Natural killer cell (primary cell): ENCODE measurements around the gene RASGEF1C. TPM values are rescaled to one million over a fixed set of nuclear protein-coding genes. Genes with fewer than 3 reads are reported as not detected.

Experiments
- ATAC-seq, 3 donors: fragments of 150-1000 bp in 2 of 3; fragments of 200-7000 bp in 1 of 3; cut with Tn5 transposase; 1 replicate in 1 of 3; 2 replicates in 2 of 3; pipeline ENCODE4 v1.10.0; 2021; ENCODE audit warnings: mild to moderate bottlenecking in 2 of 3, moderate library complexity in 2 of 3
- DNase-seq, 2 donors: peaks; one replicate each; pipeline versions ENCODE4 v3.0.0 to v3.0.0-alpha.2; 2013 to 2021; ENCODE audit warnings: mixed read lengths in 1 of 2
- H3K27ac ChIP-seq: one replicate; pipeline ENCODE4 v1.5.1; 2013; ENCODE audit warnings: mild to moderate bottlenecking, low read length
- H3K27me3 ChIP-seq: one replicate; pipeline ENCODE4 v1.6.1; 2013; ENCODE audit warnings: low read length; ENCODE audit not compliant: control insufficient read depth, insufficient read depth
- H3K36me3 ChIP-seq: one replicate; pipeline ENCODE4 v1.6.1; 2013; ENCODE audit warnings: low read length; ENCODE audit not compliant: control insufficient read depth, insufficient read depth
- H3K4me1 ChIP-seq: one replicate; pipeline ENCODE4 v1.6.1; 2013; ENCODE audit warnings: low read length; ENCODE audit not compliant: control insufficient read depth, insufficient read depth
- H3K4me3 ChIP-seq: one replicate; pipeline ENCODE4 v1.5.1; 2013; ENCODE audit warnings: low read length
- H3K9me3 ChIP-seq: one replicate; pipeline ENCODE4 v1.6.1; 2013; ENCODE audit warnings: low read length; ENCODE audit not compliant: control insufficient read depth, insufficient read depth
- H3K27ac Mint-ChIP-seq, 2 donors: one replicate each; pipeline ENCODE4 v1.8.0; 2022; ENCODE audit warnings: mild to moderate bottlenecking in 2 of 2, mixed read lengths in 2 of 2, moderate library complexity in 1 of 2
- H3K27me3 Mint-ChIP-seq, 2 donors: one replicate each; pipeline ENCODE4 v1.8.0; 2022; ENCODE audit warnings: low read depth in 2 of 2, mixed read lengths in 2 of 2
- H3K36me3 Mint-ChIP-seq: one replicate; pipeline ENCODE4 v1.8.0; 2022; ENCODE audit warnings: mixed read lengths
- H3K4me1 Mint-ChIP-seq, 2 donors: one replicate each; pipeline ENCODE4 v1.8.0; 2022; ENCODE audit warnings: mixed read lengths in 2 of 2
- H3K4me3 Mint-ChIP-seq: one replicate; pipeline ENCODE4 v1.8.0; 2022; ENCODE audit warnings: mild to moderate bottlenecking, moderate library complexity, mixed read lengths
- H3K9me3 Mint-ChIP-seq, 2 donors: one replicate each; pipeline ENCODE4 v1.8.0; 2022; ENCODE audit warnings: mixed read lengths in 2 of 2
- CTCF ChIP-seq: fragments of 200-600 bp; IDR thresholded peaks from one replicate; pipeline ENCODE4 v1.8.0; 2022; ENCODE audit warnings: antibody characterized with exemption
- WGBS: methylation state at CpG from one replicate; pipeline ENCODE4 v1.1.7; 2013; ENCODE audit warnings: missing lambda C conversion rate; ENCODE audit not compliant: insufficient coverage; 5-methylcytosine and 5-hydroxymethylcytosine counted together
- intact Hi-C: fragments of 100-400 bp; cut with micrococcal nuclease; formaldehyde crosslinking; loops from one replicate; pipeline ENCODE4 v1.14.2; 2022
- total RNA-seq, 4 donors: library from RNA; stranded (reverse); fragments of 120-200 nt in 1 of 4; gene quantifications; one replicate each; pipeline versions ENCODE4 v1.2.3 to v1.2.4, GENCODE V29; 2013 to 2022

Gene RASGEF1C
- total RNA-seq, 3 donors from 2014 or later (not counting 1 experiment from before 2014, with no cell fraction given): not detected

DNA sequence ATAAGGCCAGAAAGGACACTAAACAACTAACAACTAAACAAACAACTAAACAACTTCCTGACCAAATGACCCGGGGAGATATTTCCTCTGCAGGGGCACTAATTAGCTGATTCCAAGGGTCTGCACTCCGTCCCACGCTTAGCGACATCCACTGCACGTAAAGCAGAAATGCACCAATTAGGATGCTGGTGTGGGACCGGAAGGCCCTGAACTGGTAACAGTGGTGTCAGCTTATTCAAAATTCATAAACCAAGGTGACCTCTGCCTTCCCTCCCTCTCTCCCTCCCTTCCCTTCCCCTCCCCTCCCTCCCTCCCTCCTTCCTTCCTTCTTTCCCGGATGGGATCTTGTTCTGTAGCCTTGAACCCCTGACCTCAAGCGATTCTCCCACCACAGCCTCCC lies 9.6 kb downstream of the RASGEF1C start:
- Mint-ChIP-seq H3K4me1 (no peaks in the 10 kb centered on the region), H3K27me3 (peaks cover 0 to 6% of the 10 kb centered on the region in 2 donors), H3K27ac (no peak overlapping the region), H3K36me3 (no peaks in the 10 kb centered on the region), H3K4me3 (no peak overlapping the region), H3K9me3 (no peaks in the 10 kb centered on the region)
- no peak overlapping the region for H3K4me3 ChIP-seq
- H3K9me3 ChIP-seq: no peaks in the 10 kb centered on the region
- no peak for TF ChIP-seq CTCF
- WGBS: 82% methylated on average over 8 of the region's 8 CpGs
- DNase-seq (no peak), ATAC-seq (no peak)
- H3K4me1 ChIP-seq: no peaks in the 10 kb centered on the region
- no peaks in the 10 kb centered on the region for H3K36me3 ChIP-seq
- H3K27me3 ChIP-seq: no peaks in the 10 kb centered on the region
- intact Hi-C loops: no loop called here
- no peak overlapping the region for H3K27ac ChIP-seq

DNA sequence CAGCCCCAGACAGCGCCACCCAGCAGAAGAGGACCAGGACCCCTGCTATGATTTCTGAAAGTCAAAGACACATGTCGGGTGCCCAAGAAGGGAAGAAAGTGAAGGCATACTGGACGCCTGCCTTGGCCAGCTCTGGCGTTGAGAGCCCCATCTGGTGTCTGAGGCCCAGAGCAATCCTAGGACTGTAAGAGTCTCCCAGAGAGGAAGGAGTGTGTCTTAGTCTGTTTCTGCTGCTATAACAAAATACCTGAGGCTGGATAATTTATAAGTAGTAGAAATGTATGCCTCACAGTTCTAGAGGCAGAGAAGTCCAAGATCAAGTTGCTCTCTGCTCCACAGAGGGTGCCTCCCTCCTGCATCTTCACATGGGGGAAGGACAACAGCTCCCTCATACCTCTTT lies 10.8 kb downstream of the RASGEF1C start:
- DNase-seq (no peak), ATAC-seq (no peak)
- 93% methylated on average over 4 of the region's 4 CpGs for whole genome bisulfite sequencing
- no peaks in the 10 kb centered on the region for H3K9me3 Mint-ChIP-seq
- H3K27ac ChIP-seq: no peak overlapping the region
- intact Hi-C loops: no loop called here
- no peaks in the 10 kb centered on the region for H3K4me1 ChIP-seq
- H3K27me3 ChIP-seq: no peaks in the 10 kb centered on the region
- H3K36me3 Mint-ChIP-seq: no peaks in the 10 kb centered on the region
- no peak overlapping the region for H3K27ac Mint-ChIP-seq
- no peaks in the 10 kb centered on the region for H3K9me3 ChIP-seq
- H3K4me3 Mint-ChIP-seq: no peak overlapping the region
- TF ChIP-seq CTCF: no peak
- H3K4me3 ChIP-seq: no peak overlapping the region
- peaks cover 0 to 6% of the 10 kb centered on the region in 2 donors for H3K27me3 Mint-ChIP-seq
- H3K4me1 Mint-ChIP-seq: no peaks in the 10 kb centered on the region
- no peaks in the 10 kb centered on the region for H3K36me3 ChIP-seq

DNA sequence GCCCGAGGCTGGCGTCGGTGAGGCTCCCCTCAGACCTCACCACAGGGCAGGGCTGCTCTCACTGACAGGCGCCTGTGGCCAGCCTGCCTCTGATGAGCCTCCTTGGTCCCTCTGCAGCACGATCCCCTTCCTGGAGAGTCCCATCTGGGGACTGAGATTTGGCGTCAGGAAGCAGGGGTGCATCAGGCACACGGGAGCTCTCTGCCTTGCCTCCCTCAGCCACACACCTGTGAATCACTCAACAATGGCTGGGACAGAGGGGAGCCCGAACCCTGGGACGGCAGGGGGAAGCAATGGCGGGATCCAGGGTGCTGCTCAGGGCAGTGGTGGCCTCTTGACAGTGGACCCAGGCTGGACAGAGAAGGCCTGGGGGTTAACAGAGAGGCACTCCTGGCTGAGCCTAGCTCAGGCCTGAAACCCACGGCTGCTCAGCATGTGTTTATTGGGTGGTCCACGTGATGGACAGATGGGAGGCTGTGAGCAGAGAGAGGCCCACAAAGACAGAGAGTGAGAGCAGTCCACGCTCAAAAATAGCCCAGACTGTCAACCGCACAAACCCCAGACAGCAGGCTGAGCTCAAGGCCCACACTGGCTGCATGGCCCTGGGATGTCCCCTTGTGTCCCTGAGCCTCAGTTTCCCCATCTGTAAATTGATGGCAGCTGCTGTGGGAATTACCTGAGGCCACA lies 11.9 kb downstream of the RASGEF1C start:
- ATAC-seq: no peak
- intact Hi-C loops: no loop called here

More for the DNA sequence above, 11.9 kb downstream of the RASGEF1C start:
- H3K36me3 ChIP-seq: no peaks in the 10 kb centered on the region
- Mint-ChIP-seq H3K9me3 (no peaks in the 10 kb centered on the region), H3K27ac (no peak overlapping the region), H3K27me3 (peaks cover 0 to 6% of the 10 kb centered on the region in 2 donors), H3K4me3 (no peak overlapping the region), H3K4me1 (no peaks in the 10 kb centered on the region), H3K36me3 (no peaks in the 10 kb centered on the region)
- no peak for TF ChIP-seq CTCF
- no peak for DNase-seq
- no peak overlapping the region for H3K4me3 ChIP-seq
- H3K27me3 ChIP-seq: no peaks in the 10 kb centered on the region
- no peak overlapping the region for H3K27ac ChIP-seq
- H3K9me3 ChIP-seq: no peaks in the 10 kb centered on the region
- WGBS: 84% methylated on average over 14 of the region's 14 CpGs
- H3K4me1 ChIP-seq: no peaks in the 10 kb centered on the region
